ENCODE results near the gene SDK2. TPM values are rescaled to one million over a fixed set of nuclear protein-coding genes. Genes with fewer than 3 reads are reported as not detected.

The SDK2 gene
- total and polyA plus RNA-seq, 2 of the 8 experiments (the other 6 are each of a cell fraction or from before 2014, with no cell fraction given), result 3.9 to 4.1 TPM

DNA sequence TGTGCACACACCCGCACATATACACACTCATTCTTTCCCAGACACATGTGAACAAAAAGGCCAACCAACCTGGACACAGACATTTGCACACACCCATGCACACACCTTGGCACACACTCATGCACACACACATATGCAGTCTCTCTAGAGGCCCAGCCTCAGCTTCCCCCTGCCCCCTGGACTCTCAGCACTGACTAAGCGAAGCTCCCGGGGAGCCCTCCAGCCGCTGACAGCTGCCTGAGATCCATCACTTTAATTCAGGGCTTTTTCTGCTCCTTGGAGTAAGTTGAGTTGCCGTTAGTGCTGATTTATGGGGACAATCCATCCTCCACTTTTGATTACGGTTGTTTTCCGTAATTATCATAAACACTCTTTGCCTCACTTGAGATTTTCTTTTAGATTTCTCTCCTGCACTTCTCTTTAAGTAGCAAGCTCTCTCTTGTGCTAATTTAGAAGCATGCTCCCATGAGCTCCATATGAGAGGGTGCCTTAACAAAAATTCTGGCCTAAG is 173.9 kb downstream of the SDK2 start:
- H2BK5ac ChIP-seq (ENCODE audit: low read depth, low read length), result no peak overlapping the region
- H3K18ac ChIP-seq (ENCODE audit: extremely low read depth, low read length), result no peak overlapping the region; the same call in 1 of the 2 replicates
- H3K4me1 ChIP-seq (replicated peaks in 1 of 4; ENCODE audit: control insufficient read depth in 3 of 4, insufficient read depth in 4 of 4, low read length in 3 of 4), result peaks cover 0 to 4% (median 1%) of the 10 kb centered on the region in 4 experiments; a peak in 1 of 7 replicates
- TF ChIP-seq TAF7 (optimal IDR thresholded peaks at IDR 0.05; ENCODE audit: borderline replicate concordance, low read depth, low read length) (no peak), TAF1 (IDR thresholded peaks at IDR 0.05; ENCODE audit: low read depth, low read length) (no peak), CREB1 (IDR thresholded peaks at IDR 0.05) (no peak), MAFK (IDR thresholded peaks at IDR 0.05; ENCODE audit: low read depth, low read length) (no peak), TCF12 (IDR thresholded peaks at IDR 0.05; ENCODE audit: low read depth, low read length) (no peak), KDM4A (IDR thresholded peaks at IDR 0.05; ENCODE audit: low read depth, low read length, severe bottlenecking) (no peak), POU5F1 (IDR thresholded peaks at IDR 0.05; ENCODE audit: low read depth, low read length) (no peak)
- TF ChIP-seq, protein P1, sequence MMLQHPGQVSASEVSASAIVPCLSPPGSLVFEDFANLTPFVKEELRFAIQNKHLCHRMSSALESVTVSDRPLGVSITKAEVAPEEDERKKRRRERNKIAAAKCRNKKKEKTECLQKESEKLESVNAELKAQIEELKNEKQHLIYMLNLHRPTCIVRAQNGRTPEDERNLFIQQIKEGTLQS (IDR thresholded peaks at IDR 0.05; ENCODE audit: insufficient read depth, low read depth, low read length), result no peak
- TF ChIP-seq, protein P2, sequence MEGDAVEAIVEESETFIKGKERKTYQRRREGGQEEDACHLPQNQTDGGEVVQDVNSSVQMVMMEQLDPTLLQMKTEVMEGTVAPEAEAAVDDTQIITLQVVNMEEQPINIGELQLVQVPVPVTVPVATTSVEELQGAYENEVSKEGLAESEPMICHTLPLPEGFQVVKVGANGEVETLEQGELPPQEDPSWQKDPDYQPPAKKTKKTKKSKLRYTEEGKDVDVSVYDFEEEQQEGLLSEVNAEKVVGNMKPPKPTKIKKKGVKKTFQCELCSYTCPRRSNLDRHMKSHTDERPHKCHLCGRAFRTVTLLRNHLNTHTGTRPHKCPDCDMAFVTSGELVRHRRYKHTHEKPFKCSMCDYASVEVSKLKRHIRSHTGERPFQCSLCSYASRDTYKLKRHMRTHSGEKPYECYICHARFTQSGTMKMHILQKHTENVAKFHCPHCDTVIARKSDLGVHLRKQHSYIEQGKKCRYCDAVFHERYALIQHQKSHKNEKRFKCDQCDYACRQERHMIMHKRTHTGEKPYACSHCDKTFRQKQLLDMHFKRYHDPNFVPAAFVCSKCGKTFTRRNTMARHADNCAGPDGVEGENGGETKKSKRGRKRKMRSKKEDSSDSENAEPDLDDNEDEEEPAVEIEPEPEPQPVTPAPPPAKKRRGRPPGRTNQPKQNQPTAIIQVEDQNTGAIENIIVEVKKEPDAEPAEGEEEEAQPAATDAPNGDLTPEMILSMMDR (IDR thresholded peaks at IDR 0.05; ENCODE audit: control extremely low read depth in 1 of 3, insufficient read depth in 1 of 3, low read depth in 1 of 3, low read length in 3 of 3), result no peak
- peaks cover 9% of the 10 kb centered on the region in 2 experiments; a peak in 3 of 4 replicates for H3K9me3 ChIP-seq (ENCODE audit: insufficient read depth in 2 of 2, low read depth in 1 of 2, low read length in 1 of 2)
- H4K8ac ChIP-seq (ENCODE audit: extremely low read depth, insufficient read depth, low read length), result no peak overlapping the region
- no peak overlapping the region for H4K5ac ChIP-seq (ENCODE audit: insufficient read length, low read depth, low read length)
- WGBS, 2 experiments (ENCODE audit: extremely low coverage in 1 of 2, insufficient coverage in 1 of 2, insufficient read length in 1 of 2, insufficient replicate concordance in 2 of 2, low coverage in 1 of 2, low lambda C conversion rate in 2 of 2, missing lambda C conversion rate in 1 of 2), result 96% methylated on average over 7 of the region's 7 CpGs; no CpG with 5 or more reads in 1 of the 2 experiments
- H3K4me3 ChIP-seq (ENCODE audit: extremely low read depth in 1 of 4, insufficient read depth in 2 of 4, low read depth in 3 of 4, low read length in 4 of 4), result no peak overlapping the region
- H3K23ac ChIP-seq (ENCODE audit: insufficient read length), result no peak overlapping the region
- H3K56ac ChIP-seq (replicated peaks; ENCODE audit: insufficient read length, low read depth, low read length), result no peak overlapping the region
- no peak overlapping the region for H2BK120ac ChIP-seq (replicated peaks; ENCODE audit: low read depth, low read length)
- H2BK20ac ChIP-seq (ENCODE audit: low read length), result no peak overlapping the region
- H3K14ac ChIP-seq (ENCODE audit: insufficient read length), result no peak overlapping the region
- no peak overlapping the region for H2BK12ac ChIP-seq (ENCODE audit: low read depth, low read length)
- H2AK5ac ChIP-seq (ENCODE audit: low read depth, low read length), result no peak overlapping the region
- H3K27me3 ChIP-seq (replicated peaks in 1 of 4; ENCODE audit: control insufficient read depth in 3 of 4, extremely low read depth in 1 of 4, insufficient read depth in 3 of 4, low read length in 3 of 4), result no peaks in the 10 kb centered on the region
- H2BK15ac ChIP-seq (ENCODE audit: low read length), result no peak overlapping the region
- no peak overlapping the region for H3K27ac ChIP-seq (ENCODE audit: low read depth, low read length)
- H3K9ac ChIP-seq (replicated peaks in 1 of 4; ENCODE audit: extremely low read depth in 1 of 4, low read depth in 3 of 4, low read length in 3 of 4), result no peak overlapping the region
- no peaks in the 10 kb centered on the region for H3K23me2 ChIP-seq (ENCODE audit: low read depth, low read length)
- H3K4me2 ChIP-seq (ENCODE audit: insufficient read depth in 1 of 2, low read depth in 2 of 2, low read length in 2 of 2), result no peak overlapping the region
- no peaks in the 10 kb centered on the region for H3K36me3 ChIP-seq (ENCODE audit: control insufficient read depth in 2 of 4, insufficient read depth in 4 of 4, low read length in 3 of 4)
- DNase-seq (ENCODE audit: low read depth in 1 of 2, low spot score in 2 of 2) (no peak), FAIRE-seq (no peak)
- no peak overlapping the region for H4K91ac ChIP-seq (replicated peaks; ENCODE audit: insufficient read length, low read length)
- H3K79me2 ChIP-seq (ENCODE audit: control insufficient read depth in 1 of 2, insufficient read depth in 2 of 2, low read length in 2 of 2), result no peaks in the 10 kb centered on the region
- no peak overlapping the region for H3K4ac ChIP-seq (replicated peaks; ENCODE audit: insufficient read length, low read depth, low read length)
- no peaks in the 10 kb centered on the region for H4K20me1 ChIP-seq (replicated peaks in 1 of 2; ENCODE audit: control insufficient read depth in 1 of 2, insufficient read depth in 2 of 2, low read length in 2 of 2)
- H2AFZ ChIP-seq (ENCODE audit: low read length), result no peak overlapping the region
- POLR2A ChIA-PET (ENCODE audit: partially characterized antibody), result no interaction called here
- CTCF ChIA-PET (ENCODE audit: partially characterized antibody), result interaction anchor here (1.0 to 1.3 kb wide), 2 partner anchors 9 to 38 kb away, joined by 4 to 6 read pairs; no protein-coding TSS in a partner anchor
- H3K79me1 ChIP-seq (ENCODE audit: low read depth, low read length), result no peaks in the 10 kb centered on the region
